ENCODE results near the gene PXDN.

The PXDN gene

DNA sequence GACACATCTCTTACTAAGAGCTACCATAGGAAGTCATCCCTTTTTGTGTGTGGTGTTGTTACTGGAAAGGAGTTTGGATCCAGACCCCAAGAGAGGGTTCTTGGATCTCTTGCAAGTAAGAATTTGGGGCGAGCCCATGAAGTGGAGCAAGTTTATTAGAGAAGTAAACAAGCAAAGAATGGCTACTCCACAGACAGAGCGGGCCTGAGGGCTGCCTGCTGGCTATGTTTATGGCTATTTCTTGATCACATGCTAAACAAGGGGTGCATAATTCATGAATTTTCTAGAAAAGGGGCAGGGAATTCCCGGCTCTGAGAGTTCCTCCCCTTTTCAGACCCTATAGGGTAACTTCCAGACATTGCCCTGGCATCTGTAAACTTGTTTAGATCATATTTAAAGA is 30.6 kb upstream of the PXDN start:
- TF ChIP-seq CTCF (conservative IDR thresholded peaks at IDR 0.05; ENCODE audit: low read depth, low read length) = no peak
- no peak overlapping the region for H3K4me3 ChIP-seq (ENCODE audit: low read length)
- no peak for DNase-seq (ENCODE audit: low read depth)

GRCh38 chr2:1773883-1774282 is 29.6 kb upstream of the PXDN start:
- no peak for DNase-seq (ENCODE audit: low read depth)
- no peak for TF ChIP-seq CTCF (conservative IDR thresholded peaks at IDR 0.05; ENCODE audit: low read depth, low read length)
- no peak overlapping the region for H3K4me3 ChIP-seq (ENCODE audit: low read length)

- H3K4me3 ChIP-seq (ENCODE audit: low read length) = no peak overlapping the region
- peak; percentile 88 for DNase-seq (ENCODE audit: low read depth)
- TF ChIP-seq CTCF (conservative IDR thresholded peaks at IDR 0.05; ENCODE audit: low read depth, low read length) = no peak
These were observed 28.4 kb upstream of the PXDN start for GRCh38 chr2:1772471-1773267.

- no peak for DNase-seq (ENCODE audit: low read depth)
- TF ChIP-seq CTCF (conservative IDR thresholded peaks at IDR 0.05; ENCODE audit: low read depth, low read length) = no peak
- no peak overlapping the region for H3K4me3 ChIP-seq (ENCODE audit: low read length)
These were observed 27.4 kb upstream of the PXDN start for GRCh38 chr2:1771626-1772280.

- no peak for TF ChIP-seq CTCF (conservative IDR thresholded peaks at IDR 0.05; ENCODE audit: low read depth, low read length)
- no peak for DNase-seq (ENCODE audit: low read depth)
- H3K4me3 ChIP-seq (ENCODE audit: low read length) = no peak overlapping the region
These were observed 26.5 kb upstream of the PXDN start for GRCh38 chr2:1770566-1771380.

DNA sequence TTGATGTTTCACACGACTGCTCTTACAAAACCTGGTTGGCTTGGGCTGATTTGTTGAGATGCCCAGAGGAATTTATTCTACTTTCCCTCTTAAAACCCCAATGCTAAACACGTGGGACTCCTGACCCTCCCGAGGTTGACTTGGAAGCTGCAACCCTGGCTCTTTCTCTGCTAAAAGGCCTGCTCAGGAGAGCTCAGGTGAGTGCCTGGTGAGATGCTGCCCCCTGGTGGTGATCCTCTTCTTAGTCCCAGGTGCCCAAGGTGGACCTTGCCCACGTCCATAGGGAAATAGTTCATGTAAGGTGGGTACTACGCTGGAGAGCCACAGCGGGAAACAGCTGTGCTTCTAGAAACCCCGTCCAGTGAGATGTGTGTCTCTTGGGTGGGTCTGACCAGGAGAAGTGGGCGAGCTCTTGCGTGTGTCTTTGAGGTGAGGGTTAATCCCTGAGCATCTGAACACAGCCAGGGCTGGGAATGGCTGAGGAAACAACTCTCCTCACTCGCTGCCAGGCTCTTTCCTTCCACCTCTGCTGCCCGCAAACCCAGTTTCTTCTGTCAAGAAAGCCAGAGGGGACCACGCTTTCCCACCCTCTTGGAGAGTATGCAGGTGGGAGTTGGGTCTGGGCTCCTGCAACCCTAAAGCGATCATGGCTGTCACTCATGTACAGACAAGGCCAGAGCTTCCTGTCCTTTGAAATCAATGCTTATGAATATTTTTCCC is 25.5 kb upstream of the PXDN start:
- DNase-seq (ENCODE audit: low read depth) = no peak
- no peak overlapping the region for H3K4me3 ChIP-seq (ENCODE audit: low read length)
- TF ChIP-seq CTCF (conservative IDR thresholded peaks at IDR 0.05; ENCODE audit: low read depth, low read length) = peak; percentile 93
